Erythroblast (primary cell): Measurements from ENCODE around the gene ZNF691.

Source experiments
- GATA1 ChIP-seq: IDR thresholded peaks from 2 replicates; pipeline ENCODE4 v1.6.1; 2011; ENCODE audit warnings: low read depth, mild to moderate bottlenecking, control low read depth, low read length, moderate library complexity
- POLR2A ChIP-seq: IDR thresholded peaks from 2 replicates; pipeline ENCODE4 v1.6.1; 2011; ENCODE audit warnings: mild to moderate bottlenecking, low read length

GRCh38 chr1:42807056-42807668, 39.3 kb upstream of the ZNF691 start:
- TF ChIP-seq POLR2A, result no peak
- no peak for TF ChIP-seq GATA1
